Glutamatergic neuron (in vitro differentiated cells): ENCODE results near the gene ERBIN. TPM values are rescaled to one million over a fixed set of nuclear protein-coding genes. Genes with fewer than 3 reads are reported as not detected.
"Not testable (repeated sequence)": the region's sequence is repeated elsewhere in the genome, so short reads cannot be mapped to it uniquely, and the experiment has no call there.

Source experiments
- DNase-seq: peaks from one replicate; pipeline ENCODE4 v3.0.0; 2022
- H3K27ac Mint-ChIP-seq: one replicate; pipeline ENCODE4 v1.8.0; 2020; ENCODE audit warnings: mild to moderate bottlenecking, mixed read lengths, inconsistent platforms; ENCODE audit not compliant: unreplicated experiment
- H3K27me3 Mint-ChIP-seq: one replicate; pipeline ENCODE4 v1.8.0; 2020; ENCODE audit warnings: mild to moderate bottlenecking, moderate library complexity, mixed read lengths, inconsistent platforms; ENCODE audit not compliant: unreplicated experiment
- H3K36me3 Mint-ChIP-seq: one replicate; pipeline ENCODE4 v1.8.0; 2020; ENCODE audit warnings: mild to moderate bottlenecking, mixed read lengths, inconsistent platforms; ENCODE audit not compliant: unreplicated experiment
- H3K4me1 Mint-ChIP-seq: one replicate; pipeline ENCODE4 v1.8.0; 2020; ENCODE audit warnings: mild to moderate bottlenecking, low read depth, mixed read lengths, inconsistent platforms; ENCODE audit not compliant: unreplicated experiment
- H3K4me3 Mint-ChIP-seq: one replicate; pipeline ENCODE4 v1.8.0; 2020; ENCODE audit warnings: mild to moderate bottlenecking, mixed read lengths, inconsistent platforms; ENCODE audit not compliant: unreplicated experiment
- H3K9me3 Mint-ChIP-seq: one replicate; pipeline ENCODE4 v1.8.0; 2020; ENCODE audit warnings: mild to moderate bottlenecking, moderate library complexity, mixed read lengths, inconsistent platforms; ENCODE audit not compliant: unreplicated experiment
- total RNA-seq: library from RNA; stranded (reverse); fragmentation: NEBNext Ultra II Directional; extraction: Animal tissue kit (Norgen Biotek cat#: 25700); gene quantifications from one replicate; pipeline ENCODE4 v1.2.1, GENCODE V29; 2021; ENCODE audit not compliant: unreplicated experiment
- TF ChIP-seq, protein P1 (sequence below): fragments of 200-600 bp; sonication (generic); IDR thresholded peaks from one replicate; pipeline ENCODE4 v1.5.0; 2021; ENCODE audit not compliant: partially characterized antibody, unreplicated experiment

The ERBIN gene
- total RNA-seq, 1 donor from 2014 or later = 67.7 TPM

GRCh38 chr5:66021585-66021984, 95.2 kb downstream of the ERBIN start:
- Mint-ChIP-seq H3K4me3 (no peak overlapping the region), H3K4me1 (no peaks in the 10 kb centered on the region), H3K27ac (no peak overlapping the region), H3K9me3 (no peaks in the 10 kb centered on the region), H3K27me3 (no peaks in the 10 kb centered on the region), H3K36me3 (no peaks in the 10 kb centered on the region)
- DNase-seq = no peak
- TF ChIP-seq, protein P1, sequence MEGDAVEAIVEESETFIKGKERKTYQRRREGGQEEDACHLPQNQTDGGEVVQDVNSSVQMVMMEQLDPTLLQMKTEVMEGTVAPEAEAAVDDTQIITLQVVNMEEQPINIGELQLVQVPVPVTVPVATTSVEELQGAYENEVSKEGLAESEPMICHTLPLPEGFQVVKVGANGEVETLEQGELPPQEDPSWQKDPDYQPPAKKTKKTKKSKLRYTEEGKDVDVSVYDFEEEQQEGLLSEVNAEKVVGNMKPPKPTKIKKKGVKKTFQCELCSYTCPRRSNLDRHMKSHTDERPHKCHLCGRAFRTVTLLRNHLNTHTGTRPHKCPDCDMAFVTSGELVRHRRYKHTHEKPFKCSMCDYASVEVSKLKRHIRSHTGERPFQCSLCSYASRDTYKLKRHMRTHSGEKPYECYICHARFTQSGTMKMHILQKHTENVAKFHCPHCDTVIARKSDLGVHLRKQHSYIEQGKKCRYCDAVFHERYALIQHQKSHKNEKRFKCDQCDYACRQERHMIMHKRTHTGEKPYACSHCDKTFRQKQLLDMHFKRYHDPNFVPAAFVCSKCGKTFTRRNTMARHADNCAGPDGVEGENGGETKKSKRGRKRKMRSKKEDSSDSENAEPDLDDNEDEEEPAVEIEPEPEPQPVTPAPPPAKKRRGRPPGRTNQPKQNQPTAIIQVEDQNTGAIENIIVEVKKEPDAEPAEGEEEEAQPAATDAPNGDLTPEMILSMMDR = no peak

GRCh38 chr5:66039296-66039695, 112.9 kb downstream of the ERBIN start:
- Mint-ChIP-seq H3K27ac (no peak overlapping the region), H3K9me3 (peaks cover 3% of the 10 kb centered on the region)
- TF ChIP-seq, protein P1 = no peak

DNA sequence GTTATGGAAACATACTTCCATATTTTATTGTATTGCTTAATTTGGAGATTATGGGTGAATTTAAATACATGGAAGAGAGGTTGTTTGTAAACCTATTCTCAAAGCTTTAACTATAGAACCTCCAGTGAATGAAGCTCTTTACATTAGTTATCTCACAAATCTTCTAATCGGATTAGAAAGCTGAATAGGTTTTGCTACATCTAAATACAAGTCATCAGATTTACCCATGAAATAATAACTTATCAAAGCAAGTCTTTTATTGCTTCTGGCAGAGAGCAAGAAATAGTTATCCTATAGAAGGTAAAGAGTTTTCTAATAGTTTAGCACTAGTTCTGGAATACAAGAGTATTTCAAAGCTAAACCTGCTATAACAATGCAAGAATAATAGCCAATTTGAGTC, 113.3 kb downstream of the ERBIN start:
- TF ChIP-seq, protein P1 = no peak
- no peaks in the 10 kb centered on the region for H3K36me3 Mint-ChIP-seq
- H3K4me3 Mint-ChIP-seq = no peak overlapping the region

More at GRCh38 chr5:66039296-66039695, 112.9 kb downstream of the ERBIN start:
- H3K27me3 Mint-ChIP-seq = no peaks in the 10 kb centered on the region
- no peaks in the 10 kb centered on the region for H3K36me3 Mint-ChIP-seq
- H3K4me3 Mint-ChIP-seq = no peak overlapping the region
- no peak for DNase-seq
- no peaks in the 10 kb centered on the region for H3K4me1 Mint-ChIP-seq

DNA sequence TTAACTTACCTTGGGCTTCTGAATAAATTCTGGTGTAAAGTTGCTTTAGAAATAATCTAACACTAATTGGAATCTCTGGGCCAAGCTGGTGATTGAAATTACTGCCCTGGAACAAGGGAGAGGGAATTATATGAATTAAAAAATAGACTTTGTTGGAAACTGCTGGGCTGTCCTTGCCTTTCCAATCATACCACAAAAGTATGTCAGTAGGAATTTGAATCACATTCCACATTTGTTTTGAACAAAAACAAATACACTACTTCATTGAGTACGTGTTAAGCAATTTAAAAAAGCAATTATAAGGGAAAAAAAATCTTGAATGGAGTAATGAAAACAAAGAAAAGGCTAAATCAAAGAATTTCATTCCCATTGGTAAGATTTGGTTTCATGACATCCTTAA, 115.3 kb downstream of the ERBIN start:
- Mint-ChIP-seq H3K9me3 (no peaks in the 10 kb centered on the region), H3K36me3 (no peaks in the 10 kb centered on the region), H3K27me3 (no peaks in the 10 kb centered on the region), H3K4me3 (no peak overlapping the region), H3K4me1 (no peaks in the 10 kb centered on the region), H3K27ac (no peak overlapping the region)
- TF ChIP-seq, protein P1 = no peak
- DNase-seq = no peak

More for the DNA sequence above, 113.3 kb downstream of the ERBIN start:
- Mint-ChIP-seq H3K27me3 (no peaks in the 10 kb centered on the region), H3K27ac (no peak overlapping the region), H3K9me3 (peaks cover under 1% of the 10 kb centered on the region), H3K4me1 (no peaks in the 10 kb centered on the region)
- DNase-seq = no peak

DNA sequence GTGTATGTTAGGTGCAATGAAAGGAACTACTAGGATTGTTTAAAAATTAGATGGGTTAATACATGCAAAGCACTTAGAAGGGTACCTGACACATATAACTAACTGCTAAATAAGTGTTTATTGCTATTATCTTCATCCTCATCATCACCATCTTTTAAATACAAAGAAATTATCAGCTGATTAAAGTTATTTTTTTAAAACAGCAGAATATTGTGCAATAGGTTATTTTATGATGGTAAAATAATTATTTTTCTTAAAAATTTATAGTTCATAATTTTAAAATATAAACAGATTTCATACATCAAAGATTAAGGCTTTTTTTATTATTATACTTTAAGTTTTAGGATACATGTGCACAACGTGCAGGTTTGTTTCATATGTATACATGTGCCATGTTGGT, 130.9 kb downstream of the ERBIN start:
- Mint-ChIP-seq H3K36me3 (peaks cover 10% of the 10 kb centered on the region), H3K27ac (no peak overlapping the region), H3K9me3 (peaks cover 4% of the 10 kb centered on the region), H3K4me1 (no peaks in the 10 kb centered on the region), H3K27me3 (peaks cover 5% of the 10 kb centered on the region), H3K4me3 (no peak overlapping the region)
- DNase-seq = no peak
- TF ChIP-seq, protein P1 = no peak

DNA sequence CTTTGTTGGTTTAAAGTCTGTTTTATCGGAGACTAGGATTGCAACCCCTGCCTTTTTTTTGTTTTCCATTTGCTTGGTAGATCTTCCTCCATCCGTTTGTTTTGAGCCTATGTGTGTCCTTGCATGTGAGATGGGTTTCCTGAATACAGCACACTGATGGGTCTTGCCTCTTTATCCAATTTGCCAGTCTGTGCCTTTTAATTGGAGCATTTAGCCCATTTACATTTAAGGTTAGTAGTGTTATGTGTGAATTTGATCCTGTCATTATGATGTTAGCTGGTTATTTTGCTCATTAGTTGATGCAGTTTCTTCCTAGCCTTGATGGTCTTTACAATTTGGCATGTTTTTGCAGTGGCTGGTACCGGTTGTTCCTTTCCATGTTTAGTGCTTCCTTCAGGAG, 134.9 kb downstream of the ERBIN start:
- not testable (repeated sequence) for H3K4me3 Mint-ChIP-seq, H3K27me3 Mint-ChIP-seq, H3K4me1 Mint-ChIP-seq, DNase-seq, H3K9me3 Mint-ChIP-seq, H3K27ac Mint-ChIP-seq
- peaks cover 17% of the 10 kb centered on the region for H3K36me3 Mint-ChIP-seq

DNA sequence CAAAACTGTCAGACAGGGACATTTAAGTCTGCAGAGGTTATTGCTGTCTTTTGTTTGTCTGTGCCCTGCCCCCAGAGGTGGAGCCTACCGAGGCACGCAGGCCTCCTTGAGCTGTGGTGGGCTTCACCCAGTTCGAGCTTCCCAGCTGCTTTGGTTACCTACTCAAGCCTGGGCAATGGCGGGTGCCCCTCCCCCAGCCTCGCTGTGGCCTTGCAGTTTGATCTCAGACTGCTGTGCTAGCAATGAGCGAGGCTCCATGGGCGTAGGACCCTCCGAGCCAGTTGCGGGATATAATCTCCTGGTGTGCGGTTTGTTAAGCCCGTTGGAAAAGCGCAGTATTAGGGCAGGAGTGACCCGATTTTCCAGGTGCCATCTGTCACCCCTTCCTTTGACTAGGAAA, 136.7 kb downstream of the ERBIN start:
- not testable (repeated sequence) for H3K27ac Mint-ChIP-seq, H3K9me3 Mint-ChIP-seq, H3K27me3 Mint-ChIP-seq, DNase-seq, H3K4me3 Mint-ChIP-seq
- peaks cover 12% of the 10 kb centered on the region for H3K4me1 Mint-ChIP-seq
- peaks cover 17% of the 10 kb centered on the region for H3K36me3 Mint-ChIP-seq
